Hepatocyte (in vitro differentiated cells): ENCODE data around the gene ARL2BP. TPM values are rescaled to one million over a fixed set of nuclear protein-coding genes. Genes with fewer than 3 reads are reported as not detected.

Source experiments
- DNase-seq: peaks from one replicate; pipeline ENCODE4 v3.0.0-alpha.2; 2016; ENCODE audit warnings: low spot score
- H2AFZ ChIP-seq: fragments of 200-600 bp; sonication (generic); 2 replicates; pipeline ENCODE4 v1.6.0; 2016; ENCODE audit warnings: antibody characterized with exemption, mild to moderate bottlenecking
- H3K27ac ChIP-seq: fragments of 200-600 bp; sonication (generic); 2 replicates; pipeline ENCODE4 v1.5.1; 2016; ENCODE audit warnings: mild to moderate bottlenecking
- H3K27me3 ChIP-seq: fragments of 200-600 bp; sonication (generic); 2 replicates; pipeline ENCODE4 v1.6.1; 2016
- H3K36me3 ChIP-seq: fragments of 200-600 bp; sonication (generic); replicated peaks from 2 replicates; pipeline ENCODE4 v1.5.1; 2016; ENCODE audit warnings: low read depth; ENCODE audit not compliant: insufficient read depth
- H3K4me1 ChIP-seq: fragments of 200-600 bp; sonication (generic); 2 replicates; pipeline ENCODE4 v1.5.1; 2016; ENCODE audit warnings: mild to moderate bottlenecking, moderate library complexity; ENCODE audit not compliant: insufficient read depth
- H3K4me2 ChIP-seq: fragments of 200-600 bp; sonication (generic); 2 replicates; pipeline ENCODE4 v1.6.0; 2016
- H3K4me3 ChIP-seq: fragments of 200-600 bp; sonication (generic); 2 replicates; pipeline ENCODE4 v1.5.1; 2016; ENCODE audit warnings: mild to moderate bottlenecking
- H3K79me2 ChIP-seq: fragments of 200-600 bp; sonication (generic); 2 replicates; pipeline ENCODE4 v1.6.0; 2017; ENCODE audit warnings: mild to moderate bottlenecking
- H3K9me2 ChIP-seq: fragments of 200-600 bp; sonication (generic); replicated peaks from 2 replicates; pipeline ENCODE4 v1.6.0; 2017; ENCODE audit warnings: mild to moderate bottlenecking; ENCODE audit not compliant: insufficient read depth
- H3K9me3 ChIP-seq: fragments of 200-600 bp; sonication (generic); 2 replicates; pipeline ENCODE4 v1.5.1; 2016; ENCODE audit warnings: low read depth, mild to moderate bottlenecking
- H4K20me1 ChIP-seq: fragments of 200-600 bp; sonication (generic); 2 replicates; pipeline ENCODE4 v1.6.0; 2016; ENCODE audit warnings: mild to moderate bottlenecking; ENCODE audit not compliant: insufficient read depth, poor library complexity, severe bottlenecking
- CTCF ChIP-seq: fragments of 200-600 bp; sonication (generic); IDR thresholded peaks from 2 replicates; pipeline ENCODE4 v1.5.1; 2016; ENCODE audit warnings: antibody characterized with exemption, mild to moderate bottlenecking; ENCODE audit not compliant: poor library complexity
- EZH2 ChIP-seq: fragments of 200-600 bp; sonication (generic); IDR thresholded peaks from 2 replicates; pipeline ENCODE4 v1.6.1; 2016; ENCODE audit warnings: antibody characterized with exemption, mild to moderate bottlenecking, borderline replicate concordance
- EZH2phosphoT487 ChIP-seq: fragments of 200-600 bp; sonication (generic); IDR thresholded peaks from one replicate; pipeline ENCODE4 v1.6.1; 2018; ENCODE audit warnings: antibody characterized with exemption, mild to moderate bottlenecking, low read depth, moderate library complexity; ENCODE audit not compliant: unreplicated experiment, severe bottlenecking
- whole genome bisulfite sequencing: methylation state at CpG from one replicate; pipeline ENCODE4 v1.1.6; 2016; ENCODE audit warnings: low lambda C conversion rate; ENCODE audit errors: missing lambda C conversion rate; 5-methylcytosine and 5-hydroxymethylcytosine counted together
- polyA plus RNA-seq: library from polyadenylated mRNA; unstranded; fragments of >200 nt; fragmentation: Nextera tagmentation; extraction: Ambion mirVana; gene quantifications from 2 replicates; pipeline ENCODE4 v1.2.1, GENCODE V29; 2016
- total RNA-seq: library from RNA; depleted of rRNA; stranded (reverse); fragments of >200 nt; gene quantifications from 2 replicates; pipeline ENCODE4 v1.2.3, GENCODE V29; 2014

The ARL2BP gene
- total and polyA plus RNA-seq, 2 experiments from 2014 or later, result 102 to 105 TPM

GRCh38 chr16:57202095-57202886 lies 42.8 kb upstream of the ARL2BP start:
- H3K27me3 ChIP-seq, result no peaks in the 10 kb centered on the region
- H3K9me2 ChIP-seq, result no peaks in the 10 kb centered on the region
- no peak overlapping the region for H2AFZ ChIP-seq
- DNase-seq, result no peak
- 96% methylated on average over 7 of the region's 7 CpGs for WGBS
- no peak for TF ChIP-seq CTCF
- TF ChIP-seq EZH2, result no peak
- no peak for TF ChIP-seq EZH2phosphoT487
- H4K20me1 ChIP-seq, result peaks cover 15% of the 10 kb centered on the region
- H3K36me3 ChIP-seq, result no peaks in the 10 kb centered on the region
- H3K79me2 ChIP-seq, result peaks cover 57% of the 10 kb centered on the region
- H3K9me3 ChIP-seq, result no peaks in the 10 kb centered on the region
- H3K4me2 ChIP-seq, result no peak overlapping the region
- H3K4me1 ChIP-seq, result no peaks in the 10 kb centered on the region
- no peak overlapping the region for H3K4me3 ChIP-seq
- H3K27ac ChIP-seq, result no peak overlapping the region

- Histone ChIP-seq H3K9me3 (no peaks in the 10 kb centered on the region), H3K27me3 (no peaks in the 10 kb centered on the region), H3K9me2 (no peaks in the 10 kb centered on the region), H4K20me1 (peaks cover 9% of the 10 kb centered on the region), H3K79me2 (peaks cover 46% of the 10 kb centered on the region), H3K4me2 (no peak overlapping the region), H3K27ac (no peak overlapping the region), H2AFZ (no peak overlapping the region), H3K4me3 (no peak overlapping the region), H3K4me1 (no peaks in the 10 kb centered on the region), H3K36me3 (no peaks in the 10 kb centered on the region)
- DNase-seq, result no peak
- no peak for TF ChIP-seq CTCF
- TF ChIP-seq EZH2phosphoT487, result no peak
- TF ChIP-seq EZH2, result no peak
- WGBS, result 74% methylated on average over 1 of the region's 1 CpG
Measured at GRCh38 chr16:57203451-57203850, 41.6 kb upstream of the ARL2BP start.

GRCh38 chr16:57204675-57205074 lies 40.4 kb upstream of the ARL2BP start:
- TF ChIP-seq EZH2 (no peak), CTCF (no peak), EZH2phosphoT487 (no peak)
- H3K9me3 ChIP-seq, result no peaks in the 10 kb centered on the region
- no peak overlapping the region for H3K4me3 ChIP-seq
- no peak overlapping the region for H3K27ac ChIP-seq
- H3K27me3 ChIP-seq, result no peaks in the 10 kb centered on the region
- H3K9me2 ChIP-seq, result no peaks in the 10 kb centered on the region
- no peak overlapping the region for H2AFZ ChIP-seq
- H4K20me1 ChIP-seq, result peaks cover 9% of the 10 kb centered on the region
- no peak for DNase-seq
- H3K36me3 ChIP-seq, result no peaks in the 10 kb centered on the region
- 96% methylated on average over 12 of the region's 12 CpGs for WGBS
- H3K4me1 ChIP-seq, result no peaks in the 10 kb centered on the region
- no peak overlapping the region for H3K4me2 ChIP-seq
- H3K79me2 ChIP-seq, result peaks cover 33% of the 10 kb centered on the region
